Epithelial cell of proximal tubule (primary cell): ENCODE measurements around the gene INPP5F. TPM values are rescaled to one million over a fixed set of nuclear protein-coding genes. Genes with fewer than 3 reads are reported as not detected.

ENCODE experiments used
- DNase-seq: peaks from one replicate; pipeline ENCODE4 v3.0.0-alpha.2; 2011; ENCODE audit warnings: low read depth
- H3K4me3 ChIP-seq: 2 replicates; pipeline ENCODE4 v1.5.1; 2011; ENCODE audit warnings: low read depth, mild to moderate bottlenecking, low read length
- total RNA-seq: library from RNA; depleted of rRNA; stranded (reverse); fragments of >200 nt; gene quantifications from 2 replicates; pipeline ENCODE4 v1.2.3, GENCODE V29; 2015
- TF ChIP-seq, protein P1 (sequence below): conservative IDR thresholded peaks from 2 replicates; pipeline ENCODE4 v1.5.1; 2012; ENCODE audit warnings: low read depth, mild to moderate bottlenecking, low read length

INPP5F gene
- total RNA-seq, 1 donor from 2014 or later = 12.4 TPM

DNA sequence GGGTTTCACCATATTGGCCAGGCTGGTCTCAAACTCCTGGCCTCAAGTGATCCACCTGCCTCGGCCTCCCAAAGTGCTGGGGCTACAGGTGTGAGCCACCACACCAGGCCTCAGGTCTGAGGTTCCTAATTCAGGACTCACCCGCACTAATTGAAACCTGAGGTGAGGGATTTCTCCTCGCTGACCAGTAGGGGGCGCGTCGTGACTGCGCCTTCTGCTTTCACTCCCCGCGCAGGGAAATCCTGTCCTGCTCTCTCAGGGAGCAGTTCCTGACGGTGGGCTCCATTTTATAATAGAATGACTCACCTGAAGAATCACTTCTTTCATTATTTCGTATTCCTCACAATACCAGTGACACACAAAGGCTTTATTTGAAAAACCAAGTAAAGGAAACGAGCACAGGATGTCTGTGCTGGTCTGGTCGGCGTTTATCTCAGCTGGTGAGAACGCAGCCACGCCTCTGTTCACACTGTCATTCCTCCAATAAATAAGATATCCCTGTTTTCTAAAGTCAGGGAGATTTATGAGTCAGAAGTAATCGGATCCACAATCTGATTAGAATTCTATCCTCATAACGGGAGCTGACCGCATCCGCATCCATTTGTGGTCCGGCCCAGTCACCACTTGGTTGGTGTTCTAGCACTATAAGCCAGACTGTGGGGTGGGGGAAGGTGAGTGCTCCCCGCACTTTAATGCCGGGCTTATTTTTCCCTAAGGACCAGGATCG, 39.2 kb upstream of the INPP5F start:
- peak overlapping the region; percentile 38 for H3K4me3 ChIP-seq
- TF ChIP-seq, protein P1, sequence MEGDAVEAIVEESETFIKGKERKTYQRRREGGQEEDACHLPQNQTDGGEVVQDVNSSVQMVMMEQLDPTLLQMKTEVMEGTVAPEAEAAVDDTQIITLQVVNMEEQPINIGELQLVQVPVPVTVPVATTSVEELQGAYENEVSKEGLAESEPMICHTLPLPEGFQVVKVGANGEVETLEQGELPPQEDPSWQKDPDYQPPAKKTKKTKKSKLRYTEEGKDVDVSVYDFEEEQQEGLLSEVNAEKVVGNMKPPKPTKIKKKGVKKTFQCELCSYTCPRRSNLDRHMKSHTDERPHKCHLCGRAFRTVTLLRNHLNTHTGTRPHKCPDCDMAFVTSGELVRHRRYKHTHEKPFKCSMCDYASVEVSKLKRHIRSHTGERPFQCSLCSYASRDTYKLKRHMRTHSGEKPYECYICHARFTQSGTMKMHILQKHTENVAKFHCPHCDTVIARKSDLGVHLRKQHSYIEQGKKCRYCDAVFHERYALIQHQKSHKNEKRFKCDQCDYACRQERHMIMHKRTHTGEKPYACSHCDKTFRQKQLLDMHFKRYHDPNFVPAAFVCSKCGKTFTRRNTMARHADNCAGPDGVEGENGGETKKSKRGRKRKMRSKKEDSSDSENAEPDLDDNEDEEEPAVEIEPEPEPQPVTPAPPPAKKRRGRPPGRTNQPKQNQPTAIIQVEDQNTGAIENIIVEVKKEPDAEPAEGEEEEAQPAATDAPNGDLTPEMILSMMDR = peak; percentile 76
- no peak for DNase-seq

DNA sequence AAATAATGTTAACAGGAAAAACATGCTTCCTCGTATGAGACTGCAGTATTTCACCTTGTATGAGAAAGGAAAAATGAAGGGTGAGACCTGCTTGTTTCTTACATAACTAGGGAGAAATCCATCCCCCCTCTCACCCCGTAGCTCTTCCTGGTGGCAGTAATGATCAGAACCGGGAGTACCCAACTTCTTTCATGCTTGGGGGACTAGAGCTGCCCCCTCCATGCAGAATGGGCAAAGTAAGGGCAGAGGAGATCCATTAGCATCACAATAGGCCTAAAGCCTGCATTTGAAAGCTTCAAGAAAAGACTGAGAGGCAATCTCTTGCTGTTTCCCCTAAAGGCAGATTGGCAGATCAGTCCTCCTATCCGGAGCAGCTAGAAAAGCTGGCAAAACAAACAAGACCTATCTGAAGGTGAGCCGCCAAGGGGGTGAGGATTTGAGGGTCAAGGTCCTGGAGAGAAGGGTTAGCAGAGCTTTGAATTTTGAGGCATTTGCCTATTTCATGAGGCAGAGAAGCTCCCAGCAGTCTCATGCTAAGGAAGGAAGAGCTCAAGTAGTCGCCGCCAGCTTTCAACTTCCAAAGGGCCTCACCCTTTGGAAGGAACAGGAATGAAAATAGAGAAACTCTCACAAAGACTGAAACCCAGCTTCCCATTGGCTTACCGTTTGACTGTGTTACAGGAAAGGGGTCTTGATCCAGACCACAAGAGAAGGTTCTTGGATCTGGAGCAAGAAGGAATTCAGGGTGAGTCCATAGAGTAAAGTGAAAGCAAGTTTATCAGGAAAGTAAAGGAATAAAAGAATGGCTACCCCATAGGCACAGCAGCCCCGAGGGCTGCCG, 38.4 kb upstream of the INPP5F start:
- DNase-seq = no peak
- TF ChIP-seq, protein P1 = no peak
- H3K4me3 ChIP-seq = no peak overlapping the region

DNA sequence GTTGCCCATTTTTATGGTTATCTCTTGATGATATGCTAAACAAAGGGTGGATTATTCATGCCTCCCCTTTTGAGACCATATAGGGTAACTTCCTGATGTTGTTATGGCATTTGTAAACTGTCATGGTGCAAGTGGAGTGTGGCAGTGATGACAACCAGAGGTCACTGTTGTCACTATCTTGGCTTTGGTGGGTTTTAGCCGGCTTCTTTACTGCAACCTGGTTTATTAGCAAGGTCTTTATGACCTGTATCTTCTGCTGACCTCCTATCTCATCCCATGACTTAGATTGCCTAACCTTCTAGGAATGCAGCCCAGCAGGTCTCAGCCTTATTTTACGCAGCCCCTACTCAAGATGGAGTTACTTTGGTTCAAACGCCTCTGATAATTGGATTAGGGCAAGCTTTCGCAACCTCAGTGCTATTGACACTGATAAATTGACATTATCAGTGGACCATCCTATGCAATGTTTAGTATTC, 37.8 kb upstream of the INPP5F start:
- TF ChIP-seq, protein P1 = no peak
- H3K4me3 ChIP-seq = no peak overlapping the region
- no peak for DNase-seq

DNA sequence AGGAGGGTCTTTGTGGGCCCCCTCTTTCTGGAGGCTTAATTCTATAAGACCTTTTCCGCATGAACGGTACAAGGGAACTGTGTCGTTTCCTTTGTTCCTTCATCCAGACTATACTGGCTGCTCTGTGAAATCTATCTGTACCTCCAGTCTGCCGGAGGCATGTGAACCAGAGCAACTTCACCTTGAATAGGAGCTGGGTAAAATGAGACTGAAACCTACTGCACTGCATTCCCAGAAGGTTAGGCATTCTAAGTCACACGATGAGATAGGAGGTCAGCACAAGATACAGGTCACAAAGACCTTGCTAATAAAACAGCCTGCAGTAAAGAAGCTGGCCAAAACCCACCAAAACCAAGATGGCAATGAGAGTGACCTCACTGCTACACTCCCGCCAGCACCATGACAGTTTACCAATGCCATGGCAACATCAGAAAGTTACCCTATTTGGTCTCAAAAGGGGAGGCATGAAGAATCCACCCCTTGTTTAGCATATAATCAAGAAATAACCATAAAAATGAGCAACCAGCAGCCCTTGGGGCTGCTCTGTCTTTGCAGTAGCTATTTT, 36.8 kb upstream of the INPP5F start:
- no peak for DNase-seq
- H3K4me3 ChIP-seq = no peak overlapping the region
- TF ChIP-seq, protein P1 = no peak

DNA sequence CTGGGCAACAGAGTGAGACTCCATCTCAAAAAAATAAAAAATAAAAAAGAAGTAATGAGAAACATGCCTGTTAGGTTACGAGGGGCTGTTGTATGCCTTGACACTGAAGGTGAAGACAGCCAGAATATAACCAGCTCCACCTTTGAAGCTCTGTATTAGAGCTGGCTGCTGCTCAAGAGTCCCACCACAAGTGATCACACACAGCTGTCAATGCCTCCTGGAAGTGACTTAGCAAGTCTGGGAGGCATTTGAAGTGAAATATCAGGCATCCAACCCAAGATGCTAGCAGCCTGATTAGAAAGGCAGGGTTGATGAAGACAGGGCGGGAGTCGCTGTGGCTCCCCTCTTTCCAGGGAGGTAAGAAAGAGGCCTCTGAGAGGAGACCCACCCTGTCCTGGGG, 34.1 kb upstream of the INPP5F start:
- TF ChIP-seq, protein P1 = no peak
- no peak overlapping the region for H3K4me3 ChIP-seq
- DNase-seq = no peak

DNA sequence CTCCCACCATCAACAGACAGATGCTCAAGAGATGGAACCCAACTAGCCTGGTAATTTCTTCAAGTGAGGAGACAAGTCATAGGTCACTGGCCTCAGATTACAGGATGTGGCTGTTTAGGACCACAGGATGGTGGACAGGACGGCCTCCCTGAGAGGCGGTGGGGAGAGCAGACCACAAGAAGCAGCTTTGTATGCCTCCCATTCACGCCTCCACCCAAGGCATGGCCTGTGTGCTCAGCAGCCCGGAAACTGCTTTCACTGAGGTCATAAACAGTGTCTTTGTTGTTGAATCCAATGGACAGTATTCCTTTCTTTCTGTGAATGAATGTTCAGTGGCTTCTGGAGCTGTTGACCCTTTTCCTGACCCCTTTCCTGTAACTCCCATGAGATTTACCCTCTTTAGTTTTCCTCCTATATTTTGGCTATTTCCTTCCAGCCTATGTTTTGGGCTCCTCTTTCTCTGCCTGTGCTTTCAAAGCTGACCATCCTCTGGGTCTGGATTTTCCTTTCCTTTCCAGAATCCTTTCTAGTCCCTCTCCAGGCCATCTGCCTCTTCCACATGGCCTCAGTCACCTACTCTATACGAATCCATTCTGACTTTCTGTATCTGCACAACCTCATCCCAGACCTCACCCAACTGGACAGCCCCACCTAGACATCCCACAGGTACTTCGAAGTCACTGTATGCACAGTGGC, 32.4 kb upstream of the INPP5F start:
- TF ChIP-seq, protein P1 = no peak
- no peak overlapping the region for H3K4me3 ChIP-seq
- no peak for DNase-seq
